CD4-positive, alpha-beta T cell treated with Interleukin-12 subunit alpha and Interleukin-12 subunit beta, for 1 hour (primary cell): ENCODE data around the gene GOLGB1.
"Not testable (repeated sequence)": the region's sequence is repeated elsewhere in the genome, so short reads cannot be mapped to it uniquely, and the experiment has no call there.

ENCODE experiments used
- DNase-seq: peaks from one replicate; pipeline ENCODE4 v3.0.0-alpha.2; 2020

Gene GOLGB1

GRCh38 chr3:121749276-121750086 is at the start of gene GOLGB1:
GOLGB1 (minus strand) TSS chr3:121749741; CDS start chr3:121730971, 18,770 bp downstream.
- DNase-seq = peak; percentile 96

GRCh38 chr3:121796970-121797369 is 47.4 kb upstream of the GOLGB1 start:
- DNase-seq = no peak

- DNase-seq = no peak
These were observed 44.9 kb upstream of the GOLGB1 start for GRCh38 chr3:121794264-121794983.

- DNase-seq = no peak
These were observed 43.5 kb upstream of the GOLGB1 start for GRCh38 chr3:121793078-121793477.

- no peak for DNase-seq
These were observed 36.9 kb upstream of the GOLGB1 start for GRCh38 chr3:121786485-121786884.

GRCh38 chr3:121782784-121783183 is 33.2 kb upstream of the GOLGB1 start:
- not testable (repeated sequence) for DNase-seq

GRCh38 chr3:121781611-121782010 is 32.1 kb upstream of the GOLGB1 start:
- no peak for DNase-seq

GRCh38 chr3:121775095-121775494 is 25.6 kb upstream of the GOLGB1 start:
- not testable (repeated sequence) for DNase-seq

GRCh38 chr3:121769246-121769645 is 19.7 kb upstream of the GOLGB1 start:
- no peak for DNase-seq

GRCh38 chr3:121768452-121768851 is 18.9 kb upstream of the GOLGB1 start:
- DNase-seq = no peak

GRCh38 chr3:121759541-121760202 is 10.1 kb upstream of the GOLGB1 start:
- DNase-seq = no peak

- no peak for DNase-seq
These were observed 9.3 kb upstream of the GOLGB1 start for GRCh38 chr3:121758727-121759450.

GRCh38 chr3:121757812-121758545 is 8.4 kb upstream of the GOLGB1 start:
- DNase-seq = no peak

GRCh38 chr3:121757087-121757811 is 7.7 kb upstream of the GOLGB1 start:
- no peak for DNase-seq

GRCh38 chr3:121752772-121753171 is 3.2 kb upstream of the GOLGB1 start:
- DNase-seq = no peak

- no peak for DNase-seq
These were observed 2.7 kb upstream of the GOLGB1 start for GRCh38 chr3:121752261-121752660.

- no peak for DNase-seq
These were observed 510 bp upstream of the GOLGB1 start for GRCh38 chr3:121750087-121750415.

GRCh38 chr3:121748680-121749275 is 763 bp downstream of the GOLGB1 start:
- DNase-seq = peak; percentile 51

GRCh38 chr3:121747976-121748375 is 1.6 kb downstream of the GOLGB1 start:
- no peak for DNase-seq

GRCh38 chr3:121743106-121743505 is 6.4 kb downstream of the GOLGB1 start:
- DNase-seq = not testable (repeated sequence)

GRCh38 chr3:121740896-121741295 is 8.6 kb downstream of the GOLGB1 start:
- no peak for DNase-seq
